ENCODE data around the gene TBC1D13.
"Not testable (repeated sequence)": the region's sequence is repeated elsewhere in the genome, so short reads cannot be mapped to it uniquely, and the experiment has no call there.

The TBC1D13 gene, protein sequence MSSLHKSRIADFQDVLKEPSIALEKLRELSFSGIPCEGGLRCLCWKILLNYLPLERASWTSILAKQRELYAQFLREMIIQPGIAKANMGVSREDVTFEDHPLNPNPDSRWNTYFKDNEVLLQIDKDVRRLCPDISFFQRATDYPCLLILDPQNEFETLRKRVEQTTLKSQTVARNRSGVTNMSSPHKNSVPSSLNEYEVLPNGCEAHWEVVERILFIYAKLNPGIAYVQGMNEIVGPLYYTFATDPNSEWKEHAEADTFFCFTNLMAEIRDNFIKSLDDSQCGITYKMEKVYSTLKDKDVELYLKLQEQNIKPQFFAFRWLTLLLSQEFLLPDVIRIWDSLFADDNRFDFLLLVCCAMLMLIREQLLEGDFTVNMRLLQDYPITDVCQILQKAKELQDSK

DNA sequence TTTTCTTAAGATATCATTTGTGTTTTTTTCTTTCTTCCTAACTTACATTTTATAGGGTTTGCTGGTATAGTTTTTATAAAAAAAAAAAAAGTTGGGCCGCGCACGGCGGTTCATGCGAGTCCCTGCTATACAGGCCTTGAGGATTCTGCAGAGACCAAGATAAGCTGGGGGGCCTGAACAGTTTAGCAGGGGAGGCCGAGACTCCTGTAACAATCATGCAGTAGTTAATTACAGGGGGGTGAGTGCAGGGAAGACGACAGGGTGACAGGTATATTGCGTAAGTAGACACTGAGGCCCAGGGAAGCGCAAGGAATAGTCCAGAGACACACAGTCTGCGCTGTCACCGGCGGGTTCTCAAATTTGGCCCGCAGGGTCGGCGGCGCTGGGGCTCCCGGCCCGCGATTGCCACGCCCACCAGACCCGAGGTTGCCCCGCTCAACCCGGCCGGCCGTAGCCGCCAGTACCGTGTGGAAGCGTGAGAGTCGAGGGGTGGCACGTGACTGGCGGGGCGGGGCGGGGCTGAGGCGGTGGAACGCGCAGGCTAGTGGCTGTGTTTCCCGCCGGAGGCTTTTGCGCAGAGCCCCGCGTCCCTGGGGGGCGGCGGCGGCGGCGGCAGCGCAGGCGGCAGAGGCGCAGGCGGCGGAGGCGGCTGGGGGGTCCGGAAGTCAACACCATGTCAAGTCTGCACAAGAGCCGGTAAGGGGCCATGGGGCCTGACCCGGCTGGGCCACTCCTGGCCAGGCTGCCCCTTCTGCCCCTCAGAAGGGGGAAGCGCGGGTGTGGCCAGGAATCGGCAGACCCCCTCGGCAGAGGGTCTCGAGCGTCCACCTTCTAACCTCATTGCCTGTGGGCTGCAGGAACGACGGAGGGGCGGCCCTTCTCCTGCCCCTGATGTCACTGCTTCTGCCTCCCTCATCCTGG lies at the start of gene TBC1D13:
TSS of gene TBC1D13 (plus strand) at position 573 of the 921 bp plus-strand sequence. CDS start at position 674, 101 bp downstream.
- peak; percentile 77 to 84 for DNase-seq (ENCODE audit: low read depth in 2 of 2, low spot score in 1 of 2)

DNA sequence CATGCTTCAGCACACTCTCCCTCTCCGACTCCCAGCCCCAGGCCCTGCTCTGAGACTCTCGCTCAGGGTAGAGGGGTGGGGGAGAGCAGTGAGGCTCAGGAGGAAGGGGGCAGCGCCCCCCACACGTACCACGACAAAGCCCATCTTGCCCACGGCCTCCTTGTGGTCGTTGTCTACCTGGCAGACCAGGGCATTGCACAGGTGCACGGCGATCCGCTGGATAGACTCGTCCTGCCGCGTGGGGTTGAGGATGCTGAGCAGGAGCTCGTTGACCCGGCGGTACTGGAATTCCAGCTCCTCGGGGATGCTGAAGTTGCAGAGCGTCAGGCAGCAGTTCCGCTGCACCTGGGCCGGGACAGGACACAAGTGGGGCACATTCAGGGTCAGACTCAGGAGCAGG lies 44.7 kb upstream of the TBC1D13 start:
- DNase-seq (ENCODE audit: low read depth in 2 of 2, low spot score in 1 of 2) = no peak

DNA sequence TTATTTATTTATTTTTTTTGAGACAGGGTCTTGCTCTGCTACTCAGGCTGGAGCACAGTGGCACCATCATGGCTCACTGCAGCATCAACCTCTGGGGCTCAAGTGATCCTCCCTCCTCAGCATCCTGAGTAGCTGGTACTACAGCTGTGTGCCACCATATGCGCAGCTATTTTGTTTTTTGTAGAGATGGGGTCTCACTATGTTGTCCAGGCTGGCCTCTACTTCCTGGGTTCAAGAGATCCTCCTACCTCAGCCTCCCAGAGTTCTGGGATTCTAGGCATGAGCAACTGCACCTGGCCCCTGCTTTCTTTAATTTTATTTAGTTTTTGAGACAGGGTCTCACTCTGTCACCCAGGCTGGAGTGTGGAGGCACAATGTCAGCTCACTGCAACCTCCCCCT lies 43.6 kb upstream of the TBC1D13 start:
- no peak for DNase-seq (ENCODE audit: low read depth in 2 of 2, low spot score in 1 of 2)

DNA sequence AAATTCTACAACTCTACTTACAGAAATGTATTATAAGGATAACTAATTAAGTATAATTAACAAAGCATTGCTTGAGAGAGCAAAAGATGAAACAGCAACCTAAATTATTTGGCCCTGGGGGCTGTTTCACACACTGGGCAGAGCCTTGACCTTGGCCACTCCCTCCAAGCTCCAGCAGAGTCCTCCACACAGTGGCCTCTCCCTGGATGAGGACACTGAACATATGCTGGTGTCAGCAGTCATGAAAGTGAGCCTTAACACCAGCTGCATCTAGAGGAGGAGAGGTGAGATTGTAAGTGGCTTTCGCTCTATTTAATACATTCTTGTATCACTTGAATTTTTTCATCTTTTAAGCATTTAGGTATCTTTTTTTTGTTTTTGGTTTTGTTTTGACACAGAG lies 39.8 kb upstream of the TBC1D13 start:
- no peak for DNase-seq (ENCODE audit: low read depth in 2 of 2, low spot score in 1 of 2)

DNA sequence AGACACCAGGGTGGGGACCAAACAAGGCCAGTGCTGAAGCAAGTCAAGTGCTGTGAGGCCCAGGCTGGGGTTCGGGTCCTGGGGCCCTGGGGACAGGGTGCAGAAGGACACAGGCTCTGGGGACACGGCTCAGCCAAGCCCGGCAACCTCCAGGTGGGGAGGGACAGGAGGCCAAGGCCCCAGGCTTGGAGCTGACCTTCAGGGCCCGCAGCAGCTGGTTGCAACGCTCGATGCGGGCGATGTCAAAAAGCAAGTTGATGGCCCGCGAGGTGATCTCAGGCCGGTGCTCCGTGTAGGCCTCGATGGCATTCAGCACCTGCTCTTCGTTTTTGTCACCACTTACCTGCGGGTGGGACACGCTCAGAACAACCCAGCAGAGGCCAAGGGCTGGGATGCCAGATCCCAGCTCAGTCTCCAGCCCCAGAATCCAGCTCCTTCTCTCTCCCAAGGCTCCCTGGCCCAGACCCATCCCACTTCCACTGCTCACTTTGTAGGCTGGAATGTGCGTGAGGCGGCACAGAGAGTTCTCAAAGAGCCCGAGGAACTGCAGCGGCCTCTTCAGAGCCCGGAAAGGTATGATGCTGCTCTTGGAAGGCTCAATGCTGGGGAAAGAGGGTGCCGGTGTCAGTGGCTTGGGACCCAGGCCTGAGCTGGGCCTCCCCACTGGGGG lies 36.0 kb upstream of the TBC1D13 start:
- no peak for DNase-seq (ENCODE audit: low read depth in 2 of 2, low spot score in 1 of 2)

DNA sequence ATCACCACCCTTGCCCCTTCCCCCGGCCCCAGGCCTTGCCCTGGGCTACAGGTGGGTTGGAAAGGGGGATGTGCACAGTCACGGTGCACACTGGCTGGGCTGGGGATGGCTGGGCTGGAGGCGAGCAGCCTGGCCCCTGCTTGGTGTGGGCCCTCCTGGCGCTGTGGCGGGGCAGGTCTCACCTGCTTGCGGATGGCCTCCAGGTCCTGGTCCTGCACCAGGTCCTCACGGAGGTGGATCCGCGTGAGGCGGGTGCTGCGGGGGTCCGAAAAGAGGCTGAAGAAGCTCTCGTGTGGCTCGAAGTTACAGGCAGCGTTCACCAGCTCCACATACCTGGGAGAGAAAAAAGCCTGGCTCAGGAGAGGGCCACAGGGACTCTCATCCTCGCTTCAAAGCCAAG lies 33.4 kb upstream of the TBC1D13 start:
- no peak for DNase-seq (ENCODE audit: low read depth in 2 of 2, low spot score in 1 of 2)

DNA sequence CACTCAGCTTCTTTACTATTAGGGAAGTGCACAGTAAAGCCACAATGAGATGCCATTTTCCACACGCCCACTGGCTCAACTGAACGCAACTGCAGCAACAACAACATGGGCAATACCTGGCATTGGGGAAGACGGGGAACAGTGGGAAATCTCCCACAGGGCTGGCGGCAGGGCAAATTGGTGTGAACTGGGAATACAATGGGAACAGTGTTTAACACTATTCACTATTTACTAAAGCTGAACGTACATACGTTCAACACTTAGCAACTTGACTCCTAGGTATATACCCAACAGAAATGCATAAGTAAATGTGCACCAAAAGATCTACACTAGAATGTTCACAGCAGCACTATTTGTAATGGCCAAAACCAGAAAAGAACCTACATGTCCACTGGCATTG lies 29.5 kb upstream of the TBC1D13 start:
- no peak for DNase-seq (ENCODE audit: low read depth in 2 of 2, low spot score in 1 of 2)

DNA sequence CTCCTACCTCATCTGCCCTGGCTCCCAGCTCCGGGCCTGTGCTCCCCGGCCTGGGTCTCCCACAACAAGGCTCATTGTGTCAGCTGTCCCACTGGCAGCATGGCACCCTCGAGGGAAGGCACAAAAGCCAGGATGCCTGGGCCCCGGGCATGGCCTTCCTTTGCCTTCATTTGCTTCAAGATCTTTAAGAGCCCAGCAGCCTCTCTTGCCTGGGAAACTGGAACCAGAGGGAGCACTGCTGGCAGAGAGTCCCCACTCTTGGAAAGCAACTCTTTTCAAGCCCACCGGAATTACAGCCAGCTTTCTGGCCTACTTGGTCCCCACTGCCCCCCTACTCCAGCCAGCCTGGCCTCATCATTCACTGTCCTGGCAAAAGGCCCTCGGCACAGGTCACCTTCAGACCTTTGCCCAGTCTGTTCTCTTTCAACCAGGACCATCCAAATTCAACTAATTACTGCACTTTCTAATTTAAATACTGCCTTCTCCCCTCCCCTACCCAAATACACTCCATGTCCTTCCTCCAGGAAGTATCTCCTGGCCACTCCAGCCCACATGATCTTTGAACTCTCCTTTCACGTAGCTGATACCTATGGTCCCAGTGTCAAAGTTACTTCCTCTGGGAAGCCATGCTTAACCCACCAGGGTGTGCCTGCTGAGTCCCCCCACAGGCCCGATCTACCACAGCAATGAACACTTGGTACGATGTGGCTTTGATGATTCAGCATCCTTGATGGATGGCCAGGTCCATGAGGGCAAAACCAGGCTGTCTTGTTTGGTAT lies 24.2 kb upstream of the TBC1D13 start:
- no peak for DNase-seq (ENCODE audit: low read depth in 2 of 2, low spot score in 1 of 2)

DNA sequence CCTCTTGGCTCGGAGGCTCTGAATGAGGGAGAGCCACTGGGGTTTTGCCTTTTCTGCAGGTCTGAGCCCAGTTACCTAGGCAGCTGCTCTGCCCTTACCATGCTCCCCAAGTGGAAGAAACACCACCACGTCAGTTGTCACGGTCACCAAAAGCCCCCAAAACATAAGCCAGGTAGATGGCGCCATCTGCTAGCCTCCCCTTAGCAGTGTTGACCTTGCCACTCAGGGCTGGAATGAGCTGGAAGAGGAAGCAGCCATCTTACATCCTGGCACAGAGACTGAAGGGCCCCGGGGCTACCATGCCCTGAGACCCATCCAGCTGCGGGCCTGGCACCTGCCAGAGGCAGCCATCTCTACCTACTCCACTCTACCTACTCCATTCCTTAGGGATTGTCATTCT lies 22.7 kb upstream of the TBC1D13 start:
- no peak for DNase-seq (ENCODE audit: low read depth in 2 of 2, low spot score in 1 of 2)

DNA sequence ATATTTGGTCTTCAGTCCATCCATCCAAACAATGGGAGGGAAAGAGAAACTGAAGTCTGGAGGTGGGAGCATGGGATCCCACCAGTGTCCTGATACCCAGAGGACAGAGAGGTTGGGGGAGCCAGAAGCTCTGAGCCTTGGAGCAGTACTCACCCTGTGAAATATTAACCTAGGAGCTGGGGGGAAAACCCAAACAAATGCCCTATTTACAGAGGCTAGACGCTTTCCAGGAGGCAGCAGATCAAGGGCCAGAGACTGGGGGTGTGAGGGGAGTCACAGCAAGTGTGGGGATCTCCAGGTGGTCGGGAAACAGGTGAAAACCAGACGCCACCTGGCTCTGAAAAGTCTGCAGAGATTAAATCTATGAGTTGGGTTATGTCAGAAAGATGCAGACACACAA lies 21.6 kb upstream of the TBC1D13 start:
- DNase-seq (ENCODE audit: low read depth in 2 of 2, low spot score in 1 of 2) = no peak

DNA sequence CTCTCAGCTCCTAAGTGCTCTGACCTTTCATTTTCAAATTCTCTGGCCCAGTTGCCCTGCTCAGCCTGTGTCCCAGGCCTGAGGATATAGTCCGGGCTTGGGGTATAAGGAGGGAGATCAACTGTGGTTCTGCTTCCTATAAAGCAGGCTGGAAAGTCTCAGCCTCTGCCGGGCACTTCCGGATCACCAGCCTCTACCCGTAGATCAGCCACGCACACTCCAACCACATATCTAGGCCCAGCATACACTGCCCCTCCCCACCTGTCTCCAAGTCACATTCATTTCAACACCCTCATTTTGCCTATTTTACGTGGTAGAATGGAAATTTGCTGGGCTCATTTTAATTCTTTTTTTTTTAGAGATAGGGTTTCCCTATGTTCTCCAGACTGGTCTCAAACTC lies 18.4 kb upstream of the TBC1D13 start:
- DNase-seq (ENCODE audit: low read depth in 2 of 2, low spot score in 1 of 2) = no peak

DNA sequence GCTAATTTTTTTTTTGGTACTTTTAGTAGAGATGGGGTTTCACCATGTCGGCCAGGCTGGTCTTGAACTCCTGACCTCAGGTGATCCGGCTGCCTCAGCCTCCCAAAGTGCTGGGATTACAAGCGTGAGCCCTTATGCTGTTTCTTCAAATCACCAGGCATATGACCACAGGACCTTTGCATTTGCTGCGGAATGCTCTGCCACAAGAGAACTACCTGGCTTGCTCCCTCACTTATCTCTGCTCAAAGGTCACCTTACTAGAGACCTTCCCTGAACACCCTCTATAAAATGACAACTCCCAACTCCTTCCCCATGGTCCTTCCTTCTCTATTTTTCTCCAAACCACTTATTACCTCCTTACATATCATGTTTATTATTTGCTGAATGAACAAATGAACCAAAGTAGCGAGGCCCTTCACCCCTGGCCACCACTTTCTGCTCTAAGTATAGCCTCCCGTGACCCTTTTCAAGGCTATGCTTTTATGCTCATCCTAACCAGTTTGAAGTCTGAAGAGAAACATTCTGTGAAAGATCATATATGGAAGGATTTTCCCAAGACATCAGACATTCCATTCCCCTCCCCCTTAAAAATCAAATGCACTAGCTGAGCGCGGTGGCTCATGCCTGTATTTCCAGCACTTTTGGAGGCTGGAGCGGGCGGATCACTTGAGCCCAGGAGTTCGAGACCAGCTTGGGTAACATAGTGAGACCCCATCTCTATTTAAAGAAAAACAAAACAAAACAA lies 16.6 kb upstream of the TBC1D13 start:
- DNase-seq (ENCODE audit: low read depth in 2 of 2, low spot score in 1 of 2) = no peak

DNA sequence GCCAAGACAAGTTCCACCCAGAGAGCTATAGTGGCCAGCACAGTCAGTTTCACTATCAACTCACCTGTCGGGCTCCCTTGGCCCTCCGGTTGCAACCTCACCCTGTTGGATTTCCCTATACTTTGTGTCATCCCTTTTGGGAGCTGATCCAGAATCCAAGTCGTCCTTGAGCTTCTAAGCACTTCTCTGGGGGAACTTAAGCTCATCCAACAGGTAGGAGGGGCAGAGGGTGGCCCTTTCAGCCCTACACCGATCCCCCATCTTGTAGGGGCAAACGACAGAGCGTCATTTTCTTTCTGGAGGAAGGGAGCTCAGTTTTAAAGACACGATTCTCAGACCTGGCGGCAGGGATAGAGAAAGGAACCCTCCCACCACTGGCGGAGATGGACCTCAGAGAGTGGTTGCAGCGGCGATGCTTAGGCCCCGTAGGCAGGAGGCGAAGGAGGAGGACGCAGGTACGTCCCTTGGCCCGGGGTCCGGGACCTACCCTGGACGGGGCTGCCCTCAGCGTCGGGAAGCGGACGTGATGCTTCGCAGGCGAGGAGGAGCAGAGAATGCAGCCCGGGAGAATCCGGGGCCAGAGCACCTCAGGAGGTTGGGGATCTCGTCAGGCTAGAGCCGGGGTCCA lies 15.8 kb upstream of the TBC1D13 start:
- DNase-seq (ENCODE audit: low read depth in 2 of 2, low spot score in 1 of 2) = no peak

DNA sequence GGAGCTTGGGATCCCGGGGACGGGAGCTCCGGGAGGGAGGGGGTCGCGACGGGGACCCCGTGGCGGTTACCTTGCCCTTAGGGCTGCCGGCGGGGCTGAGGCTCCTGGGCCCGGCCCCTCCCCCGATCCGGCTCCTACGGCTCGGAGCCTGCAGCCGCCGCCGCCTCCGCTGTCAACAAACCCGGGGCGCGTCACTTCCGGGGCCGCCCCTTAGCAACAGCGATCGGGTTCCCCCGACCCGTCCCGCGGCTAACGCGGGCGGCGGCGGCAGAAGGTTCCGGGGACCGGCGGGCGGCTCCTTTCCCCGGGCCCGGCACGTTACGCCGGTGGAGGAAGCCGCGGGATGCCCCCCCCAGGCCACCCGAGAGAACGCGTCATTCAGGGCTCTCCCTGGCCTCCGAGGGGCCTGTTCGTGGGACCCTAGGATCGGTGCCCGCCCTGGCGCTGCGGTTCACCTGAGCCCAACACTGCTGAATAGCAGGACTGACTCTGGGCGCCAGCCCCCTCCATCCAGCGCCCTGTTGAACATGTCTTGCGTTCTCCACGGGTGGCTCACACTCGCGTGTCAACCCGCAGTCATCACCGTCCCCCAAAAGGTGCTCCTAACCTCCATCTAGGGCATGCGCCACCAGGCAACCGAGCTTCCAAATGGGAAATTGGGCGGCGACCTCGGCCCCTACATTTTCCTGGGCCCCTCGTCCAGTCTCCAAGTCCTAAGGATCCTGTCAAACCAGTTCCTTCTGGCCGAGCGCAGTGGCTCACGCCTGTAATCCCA lies 15.1 kb upstream of the TBC1D13 start, which contains the start of gene ZER1:
TSS of gene ZER1 (minus strand) at position 183 of the 775 bp plus-strand sequence. CDS start 16,362 bp downstream, outside the sequence.
- DNase-seq (ENCODE audit: low read depth in 2 of 2, low spot score in 1 of 2) = peak; percentile 85 to 88

DNA sequence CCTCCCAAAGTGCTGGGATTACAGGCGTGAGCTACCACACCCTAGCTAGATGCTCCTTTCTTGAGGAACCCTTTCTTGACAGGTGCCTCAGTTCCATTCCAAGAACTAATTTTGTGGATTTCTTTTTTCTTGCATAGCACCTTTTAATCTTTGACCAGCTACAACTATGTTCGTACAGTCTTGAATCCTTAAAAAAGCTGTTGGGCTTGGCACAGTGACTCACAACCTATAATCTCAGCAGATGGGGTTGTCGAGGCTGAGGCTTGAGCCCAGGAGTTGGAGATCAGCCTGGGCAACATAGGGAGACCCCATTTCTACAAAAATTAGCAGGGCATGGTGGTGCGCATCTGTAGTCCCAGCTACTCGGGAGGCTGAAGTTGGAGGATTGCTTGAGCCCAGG lies 14.0 kb upstream of the TBC1D13 start:
- no peak for DNase-seq (ENCODE audit: low read depth in 2 of 2, low spot score in 1 of 2)

DNA sequence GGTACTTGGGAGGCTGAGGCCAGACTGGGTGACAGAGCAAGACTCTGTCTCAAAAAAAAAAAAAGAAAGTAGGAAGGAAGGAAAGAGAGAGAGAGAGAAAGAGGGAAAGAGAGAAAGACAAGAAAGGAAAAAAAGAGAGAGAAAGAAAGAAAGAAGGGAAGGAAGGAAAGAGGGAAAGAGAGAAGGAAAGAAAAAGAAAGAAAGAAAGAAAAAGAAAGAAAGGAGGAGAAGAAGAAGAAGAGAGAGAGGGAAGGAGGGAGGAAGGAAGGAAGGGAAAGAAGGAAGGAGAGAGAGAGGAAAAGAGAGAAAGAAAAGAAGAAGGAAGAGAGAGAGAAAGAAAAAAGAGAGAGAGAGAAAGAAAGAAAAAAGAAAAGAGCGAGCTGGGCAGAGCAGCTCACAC lies 12.2 kb upstream of the TBC1D13 start:
- no peak for DNase-seq (ENCODE audit: low read depth in 2 of 2, low spot score in 1 of 2)

DNA sequence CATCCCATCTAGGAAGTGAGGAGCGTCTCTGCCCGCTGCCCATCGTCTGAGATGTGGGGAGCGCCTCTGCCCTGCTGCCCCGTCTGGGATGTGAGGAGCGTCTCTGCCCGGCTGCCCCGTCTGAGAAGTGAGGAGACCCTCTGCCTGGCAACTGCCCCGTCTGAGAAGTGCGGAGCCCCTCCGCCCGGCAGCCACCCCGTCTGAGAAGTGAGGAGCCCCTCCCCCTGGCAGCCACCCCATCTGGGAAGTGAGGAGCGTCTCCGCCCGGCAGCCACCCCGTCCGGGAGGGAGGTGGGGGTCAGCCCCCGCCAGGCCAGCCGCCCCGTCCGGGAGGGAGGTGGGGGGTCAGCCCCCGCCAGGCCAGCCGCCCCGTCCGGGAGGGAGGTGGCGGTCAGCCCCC lies 7.0 kb upstream of the TBC1D13 start:
- not testable (repeated sequence) for DNase-seq (ENCODE audit: low read depth in 2 of 2, low spot score in 1 of 2)

DNA sequence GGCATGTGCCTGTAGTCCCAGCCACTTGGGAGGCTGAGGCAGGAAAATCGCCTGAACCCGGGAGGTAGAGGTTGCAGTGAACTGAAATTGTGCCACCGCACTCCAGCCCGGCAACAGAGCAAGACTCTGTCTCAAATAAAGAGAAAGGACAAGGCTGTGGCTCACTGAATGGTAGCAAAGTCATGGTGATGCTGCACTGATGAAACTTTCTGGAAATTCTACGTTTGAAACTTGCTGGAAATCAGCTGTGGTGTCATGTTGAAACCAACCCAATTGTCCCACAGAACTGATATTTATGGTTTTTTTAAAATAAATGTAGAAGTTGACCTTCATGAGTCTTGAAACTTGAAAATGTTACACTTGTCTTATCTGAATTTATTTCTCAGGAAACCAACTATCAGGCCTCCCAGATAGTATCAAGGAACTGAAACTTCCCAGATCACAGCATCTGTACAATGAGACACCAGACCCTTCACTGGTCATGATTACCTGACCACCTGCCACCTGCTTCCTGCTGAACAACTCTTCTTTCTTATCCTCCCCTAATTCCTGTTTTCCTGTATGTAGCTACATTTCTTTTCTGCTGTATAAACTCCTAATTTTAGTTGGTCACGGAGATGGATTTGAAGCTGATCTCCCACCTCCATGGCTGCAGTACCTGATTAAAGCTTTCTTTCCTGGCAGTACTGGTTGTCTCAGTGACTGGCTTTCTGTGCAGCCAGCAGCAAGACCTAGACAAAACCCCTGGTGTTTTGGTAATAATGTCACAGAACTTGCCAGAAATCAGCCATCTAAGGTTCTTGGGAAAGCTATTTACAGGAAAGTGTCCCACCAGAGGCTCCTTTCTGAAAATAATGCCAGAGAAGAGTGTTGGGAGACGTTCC lies 5.6 kb upstream of the TBC1D13 start:
- no peak for DNase-seq (ENCODE audit: low read depth in 2 of 2, low spot score in 1 of 2)

Measured in stimulated activated CD8-positive, alpha-beta memory T cell treated with anti-CD3 and anti-CD28 coated beads, Interleukin-4, amount 100 ng/mL, for 1 hour (primary cell).